HG02973 (cell line): ENCODE data around the gene PLEKHM2.
"Not testable (repeated sequence)": the region's sequence is repeated elsewhere in the genome, so short reads cannot be mapped to it uniquely, and the experiment has no call there.

Experiments used
- ATAC-seq: cut with Tn5 transposase; IDR thresholded peaks from one replicate; pipeline ENCODE4 v1.9.1; 2021; ENCODE audit warnings: moderate library complexity; ENCODE audit not compliant: unreplicated experiment

Gene PLEKHM2

GRCh38 chr1:15676688-15677661 is 7.1 kb upstream of the PLEKHM2 start:
- no peak for ATAC-seq

- ATAC-seq = no peak
These were observed 5.5 kb upstream of the PLEKHM2 start for GRCh38 chr1:15678578-15678977.

GRCh38 chr1:15680131-15680530 is 4.0 kb upstream of the PLEKHM2 start:
- no peak for ATAC-seq

GRCh38 chr1:15680561-15681348 is 3.4 kb upstream of the PLEKHM2 start:
- no peak for ATAC-seq

DNA sequence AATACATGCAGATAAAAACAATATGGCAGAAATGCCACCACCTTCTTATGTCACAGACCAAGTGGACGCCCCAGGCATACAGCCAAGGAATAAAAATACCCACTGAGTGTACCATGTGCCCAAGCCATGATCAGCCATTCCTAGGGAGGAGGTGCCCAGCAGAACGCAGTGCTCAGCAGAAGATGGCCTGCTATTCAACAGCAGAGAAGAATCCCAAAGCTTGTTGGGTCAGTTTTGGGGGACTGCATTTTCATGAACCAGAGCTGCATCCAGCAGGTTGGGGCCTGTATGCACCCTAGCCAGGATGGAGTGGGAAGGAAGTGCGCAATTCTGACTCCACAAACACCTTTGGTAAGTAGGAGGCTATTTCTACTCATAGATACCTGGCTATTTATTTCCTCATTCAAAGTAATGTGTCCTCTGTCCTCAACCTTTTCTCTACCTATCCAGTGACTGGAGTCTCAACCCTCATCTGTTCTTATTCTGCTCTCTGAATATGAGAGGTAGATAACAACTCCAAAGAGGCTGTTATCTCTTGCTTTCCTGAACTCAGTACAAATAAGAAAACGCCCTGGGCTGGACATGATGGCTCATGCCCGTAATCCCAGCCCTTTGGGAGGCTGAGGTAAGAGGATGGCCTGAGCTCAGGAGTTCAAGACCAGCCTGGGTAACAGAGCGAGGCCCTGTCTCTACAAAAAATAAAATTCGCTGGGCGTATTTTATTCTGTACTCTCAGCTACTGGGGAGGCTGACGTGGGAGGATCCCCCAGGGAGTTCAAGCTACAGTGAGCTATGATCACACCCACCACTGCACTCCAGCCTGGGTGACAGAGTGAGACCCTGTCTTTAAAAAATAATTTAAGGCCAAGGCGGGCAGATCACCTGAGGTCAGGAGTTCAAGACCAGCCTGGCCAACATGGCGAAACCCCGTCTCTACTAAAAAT is 2.5 kb upstream of the PLEKHM2 start:
- ATAC-seq = no peak

DNA sequence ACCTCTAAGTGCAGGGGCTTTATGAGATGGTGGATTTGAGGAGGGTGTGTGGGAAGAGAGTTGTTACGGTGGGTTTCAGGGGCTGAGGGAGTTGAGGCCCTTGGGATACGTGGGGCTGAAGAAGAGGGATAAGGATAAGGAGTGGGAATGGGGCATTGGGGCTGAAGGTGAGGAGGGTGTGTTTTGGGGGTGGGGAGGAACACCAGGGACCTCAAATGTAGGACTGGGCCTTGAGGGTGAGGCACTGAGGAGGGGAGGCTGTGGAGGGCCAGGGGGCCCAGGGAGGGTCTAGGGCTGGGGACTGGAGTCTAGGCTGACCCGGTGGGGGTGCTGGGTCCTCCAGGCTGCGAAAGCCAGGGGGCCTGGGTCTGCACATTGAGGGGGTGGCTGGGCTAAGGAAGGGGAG is 1.2 kb upstream of the PLEKHM2 start:
- ATAC-seq = no peak

GRCh38 chr1:15683345-15684039 is 628 bp upstream of the PLEKHM2 start:
- ATAC-seq = no peak

DNA sequence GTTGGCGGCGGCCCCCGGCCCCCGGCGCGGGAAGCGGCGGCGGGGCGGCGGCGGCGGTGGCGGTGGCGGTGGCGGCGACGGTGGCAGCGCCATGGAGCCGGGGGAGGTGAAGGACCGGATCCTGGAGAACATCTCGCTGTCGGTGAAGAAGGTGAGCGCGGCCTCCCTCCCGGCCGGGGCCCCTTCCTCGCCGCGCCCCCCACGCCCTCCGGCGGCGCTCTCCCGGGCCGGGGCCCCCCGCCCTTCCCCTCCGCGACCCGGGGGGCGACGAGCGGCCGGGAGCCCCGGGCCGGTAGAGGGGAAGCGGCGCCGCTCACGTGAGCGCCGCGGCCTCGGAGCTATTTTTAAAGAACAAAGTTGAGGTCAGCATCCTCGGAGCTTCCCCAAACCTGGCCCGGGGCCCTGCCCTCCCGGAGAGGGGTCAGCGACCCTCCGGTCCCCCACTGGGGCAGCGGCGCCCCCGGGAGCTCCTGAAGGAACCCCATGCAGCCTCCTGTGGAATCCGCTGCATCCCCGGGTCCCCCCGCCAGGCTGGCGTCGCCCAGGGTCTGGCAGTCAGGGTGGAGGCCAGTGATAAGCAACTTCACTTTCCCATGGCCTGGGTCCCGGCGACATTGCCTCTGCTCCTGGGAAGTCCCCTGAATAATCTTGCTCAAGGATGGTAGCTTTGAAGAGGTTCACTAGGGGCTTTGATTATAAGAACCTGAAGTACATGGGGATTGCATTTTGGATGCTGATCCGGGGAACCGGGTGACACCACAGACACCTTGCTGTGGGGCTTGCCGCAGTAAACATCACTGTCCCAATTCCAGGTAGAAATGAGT is 560 bp downstream of the PLEKHM2 start:
- ATAC-seq = no peak

- no peak for ATAC-seq
These were observed 1.7 kb downstream of the PLEKHM2 start for GRCh38 chr1:15685820-15686219.

DNA sequence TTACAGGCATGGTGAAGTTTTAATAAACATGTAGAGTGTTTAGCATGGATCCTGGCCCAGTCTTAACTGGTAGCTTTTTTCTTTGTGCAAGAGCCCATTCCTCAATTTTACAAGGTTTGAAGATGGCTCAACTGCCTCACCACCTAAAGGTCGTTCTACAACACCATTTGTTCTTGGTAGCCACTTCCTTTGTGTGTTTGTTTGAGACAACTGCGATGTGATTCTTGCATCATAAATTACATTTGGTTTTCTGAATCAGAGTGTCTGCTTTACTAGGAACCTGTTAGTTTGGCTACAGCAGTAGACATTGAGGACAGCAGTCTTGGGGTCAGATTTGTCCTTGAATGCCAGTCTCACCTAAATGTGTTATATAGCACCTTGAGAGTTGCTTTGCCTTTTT is 3.3 kb downstream of the PLEKHM2 start:
- ATAC-seq = no peak

DNA sequence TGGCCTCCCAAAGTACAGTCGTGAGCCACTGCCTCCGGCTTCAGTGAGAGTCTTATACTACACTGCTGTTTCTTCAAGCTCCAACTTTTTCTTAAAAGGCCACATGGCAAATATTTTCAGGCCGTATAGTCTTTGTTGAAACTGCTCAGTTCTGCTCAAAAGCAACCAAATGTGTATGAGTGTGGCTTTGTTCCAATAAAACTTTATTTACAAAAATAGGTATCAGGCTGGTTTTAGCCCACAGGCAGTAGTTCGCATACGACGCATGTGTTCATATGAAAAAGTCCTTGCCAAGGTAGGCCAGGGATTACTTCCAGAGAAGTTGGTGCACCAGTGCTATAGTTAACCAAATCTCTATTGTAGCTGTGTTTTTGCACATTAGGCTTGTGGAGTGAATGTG is 6.2 kb downstream of the PLEKHM2 start:
- no peak for ATAC-seq

DNA sequence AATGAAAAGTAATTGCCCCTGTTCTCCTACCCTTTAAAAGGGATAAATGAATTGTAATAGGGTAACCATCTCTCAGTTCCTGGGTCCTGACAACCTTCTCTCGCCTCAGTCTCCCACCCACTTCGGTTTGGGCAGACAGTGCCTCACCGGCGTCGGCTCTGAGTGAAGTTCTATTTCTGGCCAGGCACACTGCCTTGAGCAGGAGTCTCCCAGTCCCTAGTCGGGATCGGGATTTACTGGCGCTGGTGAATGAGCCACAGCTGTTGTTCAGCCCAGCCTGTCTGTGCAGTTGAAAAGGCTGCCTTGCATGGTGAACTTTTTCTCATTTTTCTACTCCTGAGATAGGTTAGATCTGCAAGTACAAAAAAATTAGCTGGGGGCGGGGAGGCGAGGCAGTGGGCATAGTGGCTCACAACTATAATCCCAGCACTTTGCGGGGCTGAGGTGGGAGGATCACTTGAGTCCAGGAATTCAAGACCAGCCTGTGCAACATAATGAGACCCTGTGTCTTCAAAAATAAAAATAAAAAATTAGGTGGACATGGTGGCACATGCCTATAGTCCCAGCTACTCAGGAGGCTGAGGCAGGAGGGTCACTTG is 7.4 kb downstream of the PLEKHM2 start:
- no peak for ATAC-seq

GRCh38 chr1:15692121-15692682 is 8.1 kb downstream of the PLEKHM2 start:
- ATAC-seq = no peak

GRCh38 chr1:15693371-15693770 is 9.3 kb downstream of the PLEKHM2 start:
- ATAC-seq = no peak

- peak; percentile 78 for ATAC-seq
These were observed 12.9 kb downstream of the PLEKHM2 start for GRCh38 chr1:15696956-15697521.

- ATAC-seq = no peak
These were observed 14.1 kb downstream of the PLEKHM2 start for GRCh38 chr1:15698201-15698600.

GRCh38 chr1:15699321-15699720 is 15.2 kb downstream of the PLEKHM2 start:
- ATAC-seq = not testable (repeated sequence)

DNA sequence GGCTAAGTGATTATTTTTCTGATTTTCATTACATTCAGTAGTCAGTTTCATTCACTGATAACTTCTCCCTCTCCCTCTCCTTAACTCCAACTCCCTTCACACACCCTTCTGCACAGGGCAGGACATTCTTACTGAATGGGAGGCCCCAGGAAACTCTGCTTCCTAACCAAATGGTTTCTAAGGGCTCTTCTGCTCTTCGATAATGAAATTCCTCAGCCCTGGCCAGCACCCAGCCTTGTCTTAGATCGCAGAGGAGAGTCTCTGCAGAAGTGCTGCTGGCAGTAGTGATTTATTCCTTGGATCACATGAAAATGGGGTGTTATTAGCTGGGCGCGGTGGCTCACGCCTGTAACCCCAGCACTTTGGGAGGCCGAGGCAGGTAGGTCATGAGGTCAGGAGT is 16.4 kb downstream of the PLEKHM2 start:
- no peak for ATAC-seq
